Kidney capillary endothelial cell (primary cell): ENCODE results near the gene NDST4.
"Not testable (repeated sequence)": the region's sequence is repeated elsewhere in the genome, so short reads cannot be mapped to it uniquely, and the experiment has no call there.

Experiments used
- DNase-seq: peaks from one replicate; pipeline ENCODE4 v3.0.0-alpha.2; 2018; ENCODE audit warnings: low spot score

The NDST4 gene

DNA sequence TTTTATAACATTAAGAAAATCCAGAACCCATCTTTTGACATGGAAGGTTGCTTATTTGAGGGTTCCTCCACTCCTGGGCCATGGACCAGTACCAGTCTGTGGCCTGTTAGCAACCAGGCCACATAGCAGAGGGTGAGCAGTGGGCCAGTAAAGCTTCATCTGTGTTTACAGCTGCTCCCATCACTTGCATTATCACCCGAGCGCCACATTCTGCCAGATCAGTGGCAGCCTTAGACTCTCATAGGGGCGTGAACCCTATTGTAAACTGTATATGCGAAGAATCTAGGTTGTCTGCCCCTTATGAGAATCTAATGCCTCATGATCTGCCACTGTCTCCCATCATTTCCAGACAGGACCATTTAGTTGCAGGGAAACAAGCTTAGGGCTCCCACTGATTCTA lies 58.6 kb downstream of the NDST4 start:
- DNase-seq, result no peak

DNA sequence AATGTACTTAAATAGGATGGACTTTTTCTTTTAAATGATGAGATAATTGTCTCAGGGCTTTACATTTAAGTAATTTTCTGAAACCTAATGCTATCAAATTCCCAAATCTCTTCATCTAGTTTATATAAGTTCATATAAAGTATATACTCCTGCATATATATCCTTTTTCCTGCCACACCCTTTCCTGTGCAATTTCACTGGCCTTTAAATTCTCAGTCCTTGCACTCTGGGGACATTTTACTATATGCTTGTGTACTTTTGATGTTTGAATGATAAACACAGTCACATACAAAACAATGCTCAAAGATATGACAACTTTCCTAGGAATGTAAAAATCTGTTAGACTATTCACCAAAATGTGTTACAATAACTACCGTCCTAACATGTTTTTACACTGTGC lies 60.1 kb downstream of the NDST4 start:
- no peak for DNase-seq

DNA sequence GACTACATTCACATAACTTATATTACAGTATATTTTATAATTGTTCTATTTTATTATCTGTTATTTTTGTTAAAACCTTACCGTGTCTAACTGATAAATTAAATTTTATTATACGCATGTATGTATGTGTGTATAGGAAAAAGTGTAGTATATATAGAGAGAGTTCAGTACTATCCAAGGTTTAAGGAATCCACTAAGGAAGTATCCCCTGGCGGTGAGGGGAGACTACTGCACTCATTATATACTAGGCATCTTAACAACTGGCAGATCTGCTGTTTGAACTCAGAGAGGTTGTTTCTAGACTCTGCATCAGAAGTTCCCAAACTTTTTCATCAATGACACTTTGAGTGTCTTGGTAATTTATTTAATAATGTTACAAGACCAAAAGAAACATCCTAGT lies 70.9 kb downstream of the NDST4 start:
- DNase-seq, result no peak

DNA sequence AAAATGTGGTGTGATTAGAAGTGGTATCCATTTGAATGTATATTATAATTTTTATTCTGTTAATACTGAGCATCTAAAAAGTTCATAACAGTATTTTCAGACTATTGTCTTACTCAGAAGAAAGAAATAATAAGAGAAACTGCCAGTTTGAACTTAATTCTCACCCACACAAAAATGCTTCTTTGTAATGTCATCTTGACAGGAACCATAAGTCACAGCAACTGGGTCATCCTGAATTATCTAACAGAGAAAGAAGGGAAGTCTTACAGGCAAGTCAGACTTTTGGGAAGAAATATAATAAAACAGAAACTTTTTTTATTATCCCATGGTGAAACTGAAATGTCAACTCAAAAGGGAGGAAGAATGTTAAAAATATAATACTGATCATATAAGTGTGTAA lies 83.1 kb downstream of the NDST4 start:
- DNase-seq, result no peak

DNA sequence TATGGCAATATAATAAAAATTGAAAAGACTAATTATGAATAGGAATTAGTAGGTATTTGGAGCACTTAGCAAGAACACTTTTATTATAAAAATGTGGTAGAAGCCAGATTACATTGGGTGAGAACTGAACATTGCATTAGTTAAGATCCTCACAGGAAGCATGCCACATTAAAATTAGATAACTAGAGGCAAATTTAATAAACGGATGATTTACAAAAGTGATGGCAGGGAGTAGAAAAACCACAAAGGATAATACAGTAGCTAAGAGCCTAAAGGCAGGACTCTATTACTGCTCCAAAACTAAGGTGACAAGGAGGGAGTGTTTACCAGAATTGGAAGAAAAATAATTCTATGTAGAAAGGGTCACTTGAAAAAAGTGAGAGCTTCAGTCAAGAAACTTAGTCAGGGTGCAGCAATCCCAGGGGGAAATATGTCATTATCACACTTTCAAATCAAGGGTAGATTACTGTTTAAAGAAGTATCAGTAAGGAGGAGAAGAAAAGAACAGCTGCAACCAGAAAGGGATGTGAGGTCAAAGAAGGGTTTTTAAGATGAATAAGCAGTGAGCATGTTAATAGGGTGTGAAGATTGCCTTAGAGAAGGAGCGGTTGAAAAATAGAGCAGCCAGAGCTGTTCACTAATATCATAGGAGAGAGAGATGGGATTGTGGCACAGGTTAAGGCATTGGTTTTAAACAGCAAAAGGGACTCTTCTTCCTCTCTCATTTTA lies 84.6 kb downstream of the NDST4 start:
- no peak for DNase-seq

DNA sequence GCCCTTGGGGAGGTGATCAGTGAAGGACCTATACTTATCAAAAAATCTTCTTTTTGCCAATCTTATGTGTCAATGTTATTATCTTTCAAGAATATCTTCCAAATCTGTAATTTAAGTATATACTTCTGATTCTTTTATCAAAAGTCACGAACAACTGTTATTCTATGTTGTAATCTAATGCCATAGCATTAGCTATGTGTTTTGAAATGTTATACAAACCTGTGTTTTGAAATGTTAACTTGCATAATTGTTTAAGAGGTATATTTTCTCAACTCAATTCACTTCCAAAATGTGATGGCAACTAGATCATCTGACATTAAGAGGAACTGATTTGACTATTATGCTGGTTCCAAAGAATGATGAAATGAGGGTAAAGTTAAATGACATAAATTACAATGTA lies 113.5 kb downstream of the NDST4 start:
- DNase-seq, result no peak

DNA sequence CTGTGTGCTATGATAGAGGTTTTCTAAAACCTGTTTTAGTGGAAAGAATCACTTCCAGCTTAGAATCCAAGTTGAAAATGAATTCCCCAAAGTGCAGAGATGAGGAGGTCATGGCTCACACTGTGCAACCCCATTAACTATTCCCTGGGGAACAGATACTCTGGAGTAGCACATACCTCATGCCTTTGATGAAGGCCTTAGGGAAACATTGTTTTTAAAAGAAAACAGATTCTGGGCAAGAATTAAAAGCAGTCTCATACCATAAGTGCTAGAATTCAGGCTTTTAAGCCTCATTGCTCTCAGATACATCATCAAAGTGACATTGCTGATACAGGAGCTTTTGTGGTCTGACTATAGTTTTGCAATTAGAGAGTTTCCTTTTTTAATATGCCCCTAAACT lies 115.1 kb downstream of the NDST4 start:
- DNase-seq, result no peak

DNA sequence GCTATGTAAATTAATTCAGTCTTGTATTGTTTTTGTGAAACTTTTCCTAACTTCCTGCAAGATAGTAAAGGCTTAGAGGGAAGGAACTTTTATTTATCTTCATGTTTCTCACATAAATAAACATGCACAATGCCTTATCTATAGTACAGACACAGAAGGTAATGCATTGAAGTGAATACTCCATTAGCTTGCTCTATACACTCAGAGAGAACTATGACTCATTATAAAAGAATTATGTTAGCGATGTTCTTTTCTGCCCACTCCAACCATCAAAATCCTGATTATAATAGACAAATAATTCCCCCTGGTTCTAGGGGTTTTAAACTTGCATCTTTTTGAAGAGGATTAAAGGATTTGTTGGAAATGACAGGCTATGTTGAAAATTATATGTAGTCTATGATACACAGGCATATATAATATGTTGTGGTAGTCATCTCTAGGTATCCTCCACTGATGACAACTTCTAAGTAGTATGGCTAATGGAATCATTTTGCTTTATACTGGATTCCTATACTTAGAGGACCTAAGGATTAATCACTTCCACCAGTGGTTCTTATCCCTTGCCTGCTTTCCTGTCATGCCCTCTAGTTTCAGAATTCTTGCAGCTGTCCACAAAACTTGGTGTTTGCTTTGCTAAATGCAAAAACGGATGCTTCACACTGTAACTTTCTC lies 115.7 kb downstream of the NDST4 start:
- no peak for DNase-seq

DNA sequence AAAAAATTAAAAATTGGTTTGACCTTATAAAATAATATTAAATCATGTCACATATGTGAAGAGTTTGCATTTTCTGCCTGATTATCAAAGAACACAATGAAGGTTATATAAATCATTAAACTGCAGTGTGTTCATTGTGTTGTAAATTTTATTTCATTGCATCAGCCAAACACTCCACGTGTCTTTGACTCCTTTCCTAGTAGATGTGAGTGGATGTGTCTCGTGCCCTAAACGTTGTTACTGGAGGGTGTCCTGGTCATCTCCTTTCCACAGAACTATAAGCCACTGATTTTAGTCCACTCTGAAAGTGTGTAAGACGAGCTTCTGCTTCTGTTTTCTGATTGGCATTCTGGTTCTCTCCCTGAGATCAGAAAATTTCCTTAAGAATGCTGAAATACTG lies 127.3 kb downstream of the NDST4 start:
- DNase-seq, result no peak

DNA sequence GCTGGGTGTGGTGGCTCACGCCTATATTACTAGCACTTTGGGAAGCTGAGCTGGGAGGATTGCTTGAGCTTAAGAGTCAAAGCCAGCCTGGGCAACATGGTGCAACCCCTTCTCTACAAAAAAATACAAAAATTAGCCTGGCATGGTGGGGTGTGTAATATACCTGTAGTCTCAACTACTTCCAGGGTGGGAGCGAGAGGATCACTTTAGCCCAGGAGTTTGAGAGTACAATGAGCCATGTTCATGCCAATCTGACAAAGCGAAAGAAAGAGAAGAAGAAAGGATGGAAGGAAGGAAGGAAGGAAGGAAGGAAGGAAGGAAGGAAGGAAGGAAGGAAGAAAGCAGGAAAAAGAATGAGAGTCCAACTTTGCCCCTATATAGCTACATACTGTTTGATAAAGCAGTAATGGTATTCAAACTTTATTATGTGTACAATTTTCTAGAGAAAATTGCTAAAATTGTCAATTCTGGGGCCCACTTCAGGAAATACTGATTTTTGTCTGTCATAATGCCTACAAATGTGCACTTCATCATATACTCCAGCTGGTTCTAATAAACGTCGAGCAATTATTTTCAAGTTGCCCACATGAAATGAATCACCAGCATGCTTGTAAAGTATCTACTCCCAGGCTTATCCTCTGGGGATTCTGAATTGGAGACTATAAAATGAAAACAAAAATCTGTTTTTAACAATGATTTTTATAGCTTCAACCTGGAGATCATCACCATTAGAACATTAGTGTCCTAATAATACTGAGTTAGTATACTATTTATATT lies 132.3 kb downstream of the NDST4 start:
- DNase-seq, result no peak

DNA sequence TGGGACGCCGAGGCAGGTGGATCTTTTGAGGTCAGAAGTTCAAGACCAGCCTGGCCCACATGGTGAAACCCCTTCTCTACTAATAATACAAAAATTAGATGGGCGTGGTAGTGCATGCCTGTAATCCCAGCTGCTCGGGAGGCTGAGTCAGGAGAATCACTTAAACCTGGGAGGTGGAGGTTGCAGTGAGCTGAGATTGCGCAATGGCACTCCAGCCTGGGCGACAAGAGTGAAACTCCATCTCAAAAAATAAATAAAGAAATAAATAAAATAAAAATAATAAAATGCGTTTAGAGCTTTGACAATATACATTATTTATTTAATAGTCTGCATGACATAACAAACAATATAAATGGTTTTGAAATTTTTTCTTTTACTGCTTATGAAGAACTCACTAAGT lies 133.0 kb downstream of the NDST4 start:
- DNase-seq, result not testable (repeated sequence)

DNA sequence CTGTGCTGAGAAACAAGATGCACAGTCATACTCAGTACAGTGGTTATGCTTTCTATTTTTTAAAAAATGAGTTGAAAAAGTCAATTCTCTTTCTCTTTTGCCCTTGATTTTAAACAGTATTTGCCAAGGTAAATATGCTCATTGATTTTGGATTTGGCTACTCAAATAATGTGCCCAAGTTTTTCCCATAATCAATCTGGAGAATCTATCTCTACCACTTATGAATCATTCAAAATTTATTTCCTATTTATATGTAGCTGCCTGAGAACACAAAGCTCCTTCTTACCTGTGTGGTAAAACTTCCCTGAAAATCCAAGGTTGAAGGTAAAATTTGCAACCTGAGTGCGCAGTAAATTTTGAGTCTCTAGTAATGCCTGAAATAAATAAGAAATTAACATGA lies 136.5 kb downstream of the NDST4 start:
- DNase-seq, result no peak

DNA sequence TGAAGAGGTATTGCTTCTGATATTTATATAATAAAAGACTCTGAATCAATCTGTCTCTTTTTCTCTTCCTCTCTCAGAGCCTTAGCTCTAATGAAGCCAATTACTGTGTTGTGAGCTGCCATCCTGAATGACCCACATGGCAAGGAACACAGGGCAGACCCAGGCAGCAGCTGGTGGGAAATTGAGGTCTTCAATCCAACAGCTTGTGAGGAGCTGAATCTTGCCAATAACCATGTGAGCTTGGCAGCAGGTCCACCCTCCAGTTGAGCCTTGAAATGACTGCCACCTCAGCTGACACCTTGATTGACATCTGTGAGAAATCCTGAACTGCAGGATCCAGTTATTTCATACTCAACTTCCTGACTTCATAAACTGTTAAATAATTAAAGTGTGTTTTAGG lies 149.4 kb downstream of the NDST4 start:
- DNase-seq, result no peak

DNA sequence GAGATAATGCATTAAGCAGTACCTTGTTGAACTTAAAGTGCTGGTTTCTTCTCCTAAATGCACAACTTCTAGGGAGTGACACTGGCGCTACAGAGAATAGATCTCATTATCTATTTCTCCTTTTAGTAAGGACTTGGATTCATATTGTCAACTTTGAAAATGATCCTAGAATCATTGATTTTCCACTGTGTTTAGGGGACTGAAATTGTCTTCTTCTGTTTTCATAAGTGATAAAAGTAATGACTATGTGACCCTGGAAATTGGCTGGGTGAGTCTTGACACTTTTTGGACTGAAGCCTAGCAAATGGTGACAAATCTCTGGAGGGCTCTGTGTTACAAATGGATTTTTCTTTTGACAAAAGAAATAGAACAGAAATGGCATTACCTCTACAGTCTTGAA lies 167.8 kb downstream of the NDST4 start:
- DNase-seq, result no peak

DNA sequence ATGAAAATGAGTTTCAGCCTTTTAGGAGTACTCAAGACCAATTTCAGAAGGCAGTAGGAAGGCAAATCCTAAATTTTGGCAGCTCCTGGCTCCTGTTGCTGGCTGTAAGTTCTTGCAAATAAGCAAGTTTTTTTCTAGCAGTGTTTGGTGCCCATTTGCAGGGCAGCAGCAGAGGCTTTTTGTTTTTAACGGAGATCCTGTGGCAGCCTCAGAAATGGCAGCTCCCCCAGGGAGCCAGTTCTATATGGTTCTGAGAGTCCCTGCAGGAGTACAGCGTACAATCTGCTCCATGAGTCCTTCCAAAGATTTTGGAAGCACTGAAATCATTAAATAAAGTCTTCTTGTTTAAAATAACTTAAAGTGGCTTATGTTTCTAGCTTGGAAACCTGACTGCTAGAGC lies 171.9 kb downstream of the NDST4 start:
- DNase-seq, result no peak

DNA sequence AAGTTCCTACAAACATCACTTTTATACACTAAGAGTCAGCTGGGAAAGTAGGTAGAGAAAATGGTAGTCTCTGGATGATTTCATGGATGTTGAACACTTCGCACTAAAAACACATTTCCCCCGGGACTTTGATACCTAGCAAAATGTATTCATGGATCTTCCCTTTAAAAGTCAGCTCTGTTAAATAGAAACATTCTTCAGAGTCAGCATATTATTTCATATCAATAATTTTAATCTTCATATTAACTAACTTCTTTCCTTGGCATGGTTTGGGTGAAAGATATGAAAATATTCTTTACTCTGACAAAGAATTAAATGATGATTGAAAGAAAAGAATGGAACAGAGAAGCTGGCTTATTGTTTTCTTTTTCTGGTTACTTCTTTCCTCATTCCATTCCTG lies 185.5 kb downstream of the NDST4 start:
- DNase-seq, result no peak

DNA sequence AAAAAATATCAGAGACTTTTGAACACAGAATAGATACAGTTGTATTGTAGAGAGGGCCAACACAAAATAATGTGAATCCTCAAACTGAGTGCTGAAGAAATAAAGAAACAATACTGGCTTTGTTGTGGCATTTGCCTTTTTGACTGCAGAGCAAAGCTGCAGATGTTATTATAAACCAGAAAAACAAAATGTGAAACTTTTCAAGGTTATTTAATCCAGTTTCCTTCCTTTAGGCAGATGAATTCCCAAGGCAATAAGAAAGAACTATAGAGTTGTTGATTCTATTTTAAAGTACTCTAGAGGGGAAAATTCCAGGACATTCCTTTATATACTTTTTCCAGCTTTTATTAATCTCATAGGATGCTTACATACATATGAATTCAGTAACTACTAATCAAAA lies 186.8 kb downstream of the NDST4 start:
- no peak for DNase-seq

DNA sequence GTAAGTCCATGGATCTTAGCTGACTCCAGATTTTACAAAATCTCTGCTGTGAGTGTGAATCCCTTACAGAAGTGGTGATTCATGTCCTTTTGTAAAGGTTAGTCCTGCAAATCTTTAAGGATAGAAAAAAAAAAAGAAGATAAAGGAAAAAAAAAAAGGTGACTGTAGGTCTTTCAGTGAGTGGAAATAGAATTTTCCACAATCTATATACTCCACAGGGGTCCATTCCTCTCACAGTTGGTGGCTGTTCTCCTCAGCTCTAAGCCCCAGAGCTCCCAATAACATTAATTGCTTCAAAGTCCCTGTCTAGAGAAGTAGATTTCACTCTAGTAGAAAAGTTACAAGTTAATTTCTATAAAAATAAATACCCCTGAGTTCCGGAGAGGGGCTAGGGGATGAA lies 189.1 kb downstream of the NDST4 start:
- no peak for DNase-seq

DNA sequence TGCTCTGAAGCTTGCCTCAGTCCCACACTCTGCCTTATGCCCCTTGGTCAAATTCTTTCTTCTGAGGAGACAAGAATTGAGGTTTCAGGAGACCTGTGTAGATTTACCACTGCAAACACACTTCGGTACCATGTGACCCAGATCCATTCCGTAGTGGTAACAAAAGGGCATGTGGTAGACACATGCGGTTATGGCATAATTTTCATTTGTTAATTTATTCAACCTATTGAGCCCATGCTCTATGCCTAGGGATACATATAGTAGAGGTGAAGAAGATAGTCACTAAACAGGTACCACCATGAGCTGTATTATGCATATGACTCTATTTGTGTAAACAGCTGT lies 190.9 kb downstream of the NDST4 start:
- no peak for DNase-seq

DNA sequence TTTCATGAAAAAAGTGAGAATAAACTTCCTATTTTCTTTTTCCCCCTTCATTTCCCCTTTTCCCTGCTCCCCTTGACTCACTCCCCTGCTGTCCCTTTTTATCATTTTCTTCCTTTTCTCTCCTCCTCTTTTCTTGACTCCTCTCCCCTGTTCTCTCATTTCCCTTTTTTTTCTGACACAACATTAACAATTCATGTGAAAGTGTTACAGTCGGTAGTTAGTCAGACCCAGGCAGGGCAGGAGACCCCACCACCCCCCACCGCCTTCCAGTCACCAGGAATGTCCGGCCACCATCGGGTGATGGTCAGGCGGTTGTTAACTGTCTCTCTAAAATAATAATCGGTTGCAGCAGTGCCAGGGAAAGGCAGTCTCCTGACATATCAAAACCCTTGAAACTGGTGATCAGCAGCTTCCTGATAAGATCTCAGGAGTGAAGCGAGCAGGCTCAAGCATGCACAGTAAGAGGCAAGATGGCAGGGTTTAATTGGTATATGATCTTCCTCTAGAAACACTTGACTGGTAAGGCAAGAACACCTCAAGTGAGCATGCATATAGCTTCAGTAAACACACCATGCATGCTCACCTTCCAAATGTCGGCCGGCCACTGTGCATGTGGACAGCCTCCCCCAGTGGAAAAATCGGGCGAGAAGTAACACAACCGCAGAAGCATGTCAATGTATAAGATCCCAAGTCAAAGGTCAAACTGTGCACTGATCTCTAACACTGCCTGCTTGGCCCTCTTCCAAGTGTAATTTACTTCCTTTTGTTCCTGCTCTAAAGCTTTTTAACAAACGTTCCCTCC lies 191.4 kb downstream of the NDST4 start:
- DNase-seq, result no peak

DNA sequence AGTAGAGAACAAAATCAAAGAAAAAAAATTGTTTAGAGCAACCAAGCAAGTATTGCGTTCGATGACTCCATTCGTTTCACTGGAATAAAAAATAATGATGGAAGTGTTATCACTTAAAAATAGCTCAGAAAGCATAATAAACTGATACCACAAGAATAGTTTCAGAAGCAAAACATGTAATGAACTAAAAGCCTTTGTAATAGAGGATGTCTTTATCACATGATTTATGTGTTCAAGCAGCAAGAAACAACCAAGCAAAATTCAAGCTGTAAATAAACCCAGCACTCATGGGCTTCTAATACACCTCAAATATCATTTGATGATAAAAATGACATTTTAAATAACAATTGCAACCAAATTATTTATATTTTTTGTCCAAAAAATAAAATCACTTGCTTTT lies 192.2 kb downstream of the NDST4 start:
- no peak for DNase-seq

DNA sequence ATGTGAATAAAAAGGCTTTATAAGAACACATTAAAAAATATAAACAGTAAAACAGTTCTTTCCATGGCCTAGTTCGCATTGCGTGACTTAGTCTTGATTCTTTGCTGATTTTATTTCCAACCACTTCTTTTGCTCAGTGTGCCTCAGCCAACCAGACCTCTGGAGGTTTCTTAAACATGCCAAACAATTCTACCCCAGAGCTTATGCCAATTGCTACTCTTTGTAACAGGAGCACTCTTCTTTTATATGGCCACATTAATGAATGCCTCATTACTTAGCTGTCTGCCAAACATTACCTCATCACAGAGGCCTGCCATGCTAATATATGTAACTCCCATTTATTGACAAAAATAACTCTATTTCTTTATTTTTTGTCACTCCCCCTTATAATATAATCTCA lies 202.3 kb downstream of the NDST4 start:
- DNase-seq, result no peak

DNA sequence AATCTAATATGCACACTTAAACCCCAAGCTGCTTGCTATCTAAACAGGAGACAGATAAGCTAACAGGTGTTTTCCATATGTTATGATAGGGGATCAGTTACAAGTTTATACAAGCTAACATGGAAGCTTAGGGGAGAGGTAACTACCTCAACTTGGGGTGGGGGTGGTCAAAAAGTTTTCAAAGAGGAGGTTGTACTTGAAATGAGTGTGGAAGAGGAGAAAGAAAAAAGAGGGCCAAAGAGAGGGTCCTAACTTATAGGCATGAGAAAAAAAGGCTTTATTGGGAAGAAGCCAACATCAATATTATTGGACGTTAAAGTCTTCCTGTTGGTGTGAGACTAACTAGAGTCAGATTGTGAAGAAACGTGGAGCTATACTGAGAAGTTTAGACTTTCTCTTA lies 205.9 kb downstream of the NDST4 start:
- DNase-seq, result no peak
